ENCODE results near the gene EFS. TPM values are rescaled to one million over a fixed set of nuclear protein-coding genes. Genes with fewer than 3 reads are reported as not detected.

EFS gene
- total and polyA plus RNA-seq, 2 donors (not counting 1 experiment from before 2014, with no cell fraction given) = not detected

DNA sequence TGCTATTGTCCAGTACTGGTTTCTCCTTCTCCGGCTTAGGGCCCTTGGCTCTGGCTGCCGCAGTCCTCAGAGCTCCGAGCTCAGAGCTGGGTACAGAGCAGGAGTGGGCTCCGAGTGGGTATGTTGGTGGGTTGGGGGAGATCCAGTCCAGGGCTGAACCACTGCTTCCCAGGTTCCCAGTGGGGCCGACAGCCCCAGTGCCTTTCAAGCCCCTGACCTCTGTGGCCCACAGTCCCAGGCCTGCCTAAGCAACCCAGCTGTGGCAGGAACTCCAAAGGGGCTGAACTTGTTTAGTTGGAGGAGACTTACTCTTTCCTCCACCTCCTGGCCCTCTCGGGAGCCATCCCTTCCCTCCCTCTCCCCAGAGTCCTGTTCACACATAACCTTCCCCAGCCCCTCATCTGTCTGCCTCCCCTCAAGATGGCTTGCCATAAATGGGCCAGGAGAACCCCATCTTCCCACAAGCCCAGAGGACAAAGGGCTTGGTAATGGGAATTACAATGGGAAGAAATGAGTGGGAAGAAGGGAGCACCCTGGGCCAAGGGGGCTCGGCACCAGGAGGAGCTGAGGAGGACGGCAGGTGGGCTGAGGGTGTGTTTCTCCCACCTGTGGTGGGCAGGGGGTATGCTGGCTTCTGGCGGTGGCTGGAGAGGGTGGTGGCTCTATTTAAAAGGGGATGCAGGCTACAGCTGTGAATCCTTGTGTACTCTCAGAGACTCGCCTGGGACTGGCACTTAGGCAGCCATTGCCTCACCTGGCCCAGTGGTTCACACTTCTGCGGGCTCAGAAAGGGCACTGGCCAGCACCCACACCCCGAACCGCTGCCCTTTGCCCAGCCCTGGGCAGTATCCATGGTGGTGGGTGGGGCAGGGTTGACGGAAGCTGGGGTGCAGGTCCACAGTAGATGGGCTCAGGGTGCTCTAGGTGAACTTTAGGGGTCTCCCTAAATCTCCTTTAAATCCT, 46.9 kb upstream of the EFS start:
- Histone ChIP-seq H3K4me3 (ENCODE audit: control extremely low read depth in 1 of 5, extremely low read depth in 1 of 5, insufficient read depth in 1 of 5, low read depth in 2 of 5, low read length in 4 of 5) (no peak overlapping the region), H2AFZ (ENCODE audit: insufficient read depth, low read depth, low read length, poor library complexity, severe bottlenecking) (no peak overlapping the region), H4K20me1 (ENCODE audit: control insufficient read depth, insufficient read depth, low read length, poor library complexity, severe bottlenecking) (no peaks in the 10 kb centered on the region), H3K27me3 (replicated peaks in 1 of 4; ENCODE audit: control extremely low read depth in 1 of 4, control insufficient read depth in 3 of 4, insufficient read depth in 4 of 4, low read length in 3 of 4) (peaks cover 0 to 21% (median 8%) of the 10 kb centered on the region in 4 experiments), H3K79me2 (ENCODE audit: control insufficient read depth, insufficient read depth, low read length) (no peaks in the 10 kb centered on the region), H3K36me3 (replicated peaks in 1 of 2; ENCODE audit: control extremely low read depth in 1 of 2, control insufficient read depth in 1 of 2, extremely low read depth in 1 of 2, insufficient read depth in 2 of 2, low read length in 1 of 2) (no peaks in the 10 kb centered on the region), H3K9me3 (ENCODE audit: control extremely low read depth in 1 of 3, control insufficient read depth in 2 of 3, insufficient read depth in 1 of 3, low read length in 2 of 3) (no peaks in the 10 kb centered on the region), H3K27ac (ENCODE audit: low read length in 2 of 2) (no peak overlapping the region), H3K9ac (ENCODE audit: low read length) (no peak overlapping the region), H3K4me2 (replicated peaks; ENCODE audit: low read depth, low read length, poor library complexity, severe bottlenecking) (no peak overlapping the region), H3K4me1 (ENCODE audit: control insufficient read depth in 2 of 2, insufficient read depth in 2 of 2, low read length in 2 of 2) (no peaks in the 10 kb centered on the region)
- Mint-ChIP-seq H3K27ac (no peak overlapping the region), H3K27me3 (peaks cover 65% of the 10 kb centered on the region), H3K9me3 (ENCODE audit: insufficient read depth) (no peaks in the 10 kb centered on the region), H3K4me1 (peaks cover 5% of the 10 kb centered on the region), H3K4me3 (no peak overlapping the region)
- ATAC-seq (ENCODE audit: low read depth) (no peak), DNase-seq (no peak)
- POLR2A ChIA-PET = no interaction called here
- no peak for TF ChIP-seq EZH2 (IDR thresholded peaks at IDR 0.05; ENCODE audit: borderline replicate concordance, insufficient read depth, low read depth, low read length, poor library complexity, severe bottlenecking)
- TF ChIP-seq CTCF (IDR thresholded peaks at IDR 0.05) = no peak
- intact Hi-C loops (cut with micrococcal nuclease) = no loop called here
- 87% methylated on average over 12 of the region's 14 CpGs for WGBS (ENCODE audit: insufficient coverage)
- CTCF ChIA-PET = no interaction called here

All from B cell (primary cell).